ENCODE results near the gene RNF212B. TPM values are rescaled to one million over a fixed set of nuclear protein-coding genes. Genes with fewer than 3 reads are reported as not detected.
A peak's percentile ranks its signal among the peaks of the same experiment; 100 is the strongest.

Gene RNF212B
- total RNA-seq, 1 donor from 2014 or later, result not detected

GRCh38 chr14:23286020-23286901 lies 48.5 kb downstream of the RNF212B start, which contains the start of gene HOMEZ:
HOMEZ (minus strand) TSS chr14:23286132; CDS start chr14:23285952, 180 bp downstream.
- DNase-seq, result peak; percentile 99
- intact Hi-C loops (cut with micrococcal nuclease), result no loop called here
- ATAC-seq, result peak; percentile 98

GRCh38 chr14:23286902-23287479 lies 49.3 kb downstream of the RNF212B start:
- intact Hi-C loops (cut with micrococcal nuclease), result no loop called here
- ATAC-seq (no peak), DNase-seq (no peak)

GRCh38 chr14:23294734-23295561 lies 57.2 kb downstream of the RNF212B start:
- DNase-seq (peak; percentile 51), ATAC-seq (peak; percentile 53)
- intact Hi-C loops (cut with micrococcal nuclease), result no loop called here

GRCh38 chr14:23296012-23296777 lies 58.5 kb downstream of the RNF212B start:
- intact Hi-C loops (cut with micrococcal nuclease), result no loop called here
- no peak for ATAC-seq
- DNase-seq, result no peak

- intact Hi-C loops (cut with micrococcal nuclease), result no loop called here
- no peak for DNase-seq
- no peak for ATAC-seq
Measured at GRCh38 chr14:23297096-23297495, 59.4 kb downstream of the RNF212B start.

GRCh38 chr14:23297611-23298277 lies 60.0 kb downstream of the RNF212B start:
- no peak for DNase-seq
- intact Hi-C loops (cut with micrococcal nuclease), result no loop called here

GRCh38 chr14:23299211-23299957 lies 61.6 kb downstream of the RNF212B start:
- ATAC-seq (no peak), DNase-seq (no peak)
- intact Hi-C loops (cut with micrococcal nuclease), result no loop called here

More at GRCh38 chr14:23297611-23298277, 60.0 kb downstream of the RNF212B start:
- ATAC-seq, result no peak

GRCh38 chr14:23299986-23300686 lies 62.4 kb downstream of the RNF212B start:
- intact Hi-C loops (cut with micrococcal nuclease), result no loop called here
- no peak for DNase-seq

GRCh38 chr14:23300687-23301223 lies 63.0 kb downstream of the RNF212B start:
- ATAC-seq (peak; percentile 54), DNase-seq (peak; percentile 82)
- intact Hi-C loops (cut with micrococcal nuclease), result no loop called here

More at GRCh38 chr14:23299986-23300686, 62.4 kb downstream of the RNF212B start:
- ATAC-seq, result no peak

GRCh38 chr14:23301288-23301968 lies 63.7 kb downstream of the RNF212B start:
- peak; percentile 100 for DNase-seq
- intact Hi-C loops (cut with micrococcal nuclease), result no loop called here
- peak; percentile 84 for ATAC-seq

- intact Hi-C loops (cut with micrococcal nuclease), result no loop called here
- peak; percentile 8 for ATAC-seq
Measured at GRCh38 chr14:23301969-23302289, 64.2 kb downstream of the RNF212B start.

GRCh38 chr14:23302290-23303225 lies 64.8 kb downstream of the RNF212B start, which contains the start of gene PPP1R3E:
PPP1R3E (minus strand) TSS chr14:23302859; CDS start chr14:23302576, 283 bp downstream.
- DNase-seq (peak; percentile 82), ATAC-seq (peak; percentile 45)
- intact Hi-C loops (cut with micrococcal nuclease), result no loop called here

More at GRCh38 chr14:23301969-23302289, 64.2 kb downstream of the RNF212B start:
- no peak for DNase-seq

GRCh38 chr14:23306412-23307145 lies 68.8 kb downstream of the RNF212B start, which contains the start of gene BCL2L2:
BCL2L2 (plus strand) TSS chr14:23306833; CDS start chr14:23307768, 935 bp downstream.
- DNase-seq (peak; percentile 96), ATAC-seq (peak; percentile 70)
- intact Hi-C loops (cut with micrococcal nuclease), result no loop called here

GRCh38 chr14:23307146-23307530 lies 69.4 kb downstream of the RNF212B start:
- ATAC-seq, result no peak
- no peak for DNase-seq
- intact Hi-C loops (cut with micrococcal nuclease), result no loop called here
